Endothelial cell of hepatic sinusoid (primary cell): ENCODE measurements around the gene CCDC9B.

Source experiments
- in situ Hi-C: cut with HindIII; loops from 2 replicates; pipeline ENCODE4 v1.10.0; 2017; ENCODE audit warnings: low sequenced_read_pairs

CCDC9B gene

DNA sequence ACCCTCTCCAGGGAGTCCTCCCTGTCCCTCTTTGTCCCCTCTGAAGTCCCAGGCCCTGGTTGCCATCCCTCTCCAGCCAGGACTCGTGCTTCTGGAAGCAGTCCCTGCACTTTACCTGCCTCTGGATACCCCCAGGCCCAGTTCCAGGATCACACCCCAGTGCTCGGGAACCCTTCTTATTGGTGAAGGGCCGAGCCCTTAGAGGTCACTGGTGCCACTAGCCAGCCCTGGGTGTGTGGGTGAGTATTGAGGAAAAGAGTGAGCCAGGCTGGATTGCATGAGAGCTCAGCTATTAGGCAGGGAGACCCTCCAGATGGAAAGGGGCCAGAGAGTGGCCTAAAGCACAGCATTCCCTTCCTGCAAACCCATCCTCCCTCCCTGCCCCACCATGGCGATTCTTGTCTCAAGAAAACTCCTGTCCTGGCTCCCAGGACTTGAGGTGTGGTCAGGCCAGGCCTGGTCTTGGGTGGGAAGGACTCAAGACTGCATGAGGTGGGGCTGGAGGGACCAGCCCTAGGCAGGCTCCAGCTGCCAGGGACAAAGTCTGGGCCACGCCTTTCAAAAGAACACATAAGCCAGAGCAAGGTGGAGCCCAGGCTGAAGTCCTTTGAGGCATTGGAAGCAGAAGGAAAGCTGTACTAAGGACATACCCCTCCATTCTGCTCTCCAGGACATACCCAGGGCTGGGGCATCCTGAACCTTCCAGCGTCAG is 5.3 kb upstream of the CCDC9B start:
- in situ Hi-C loops, result no loop called here

DNA sequence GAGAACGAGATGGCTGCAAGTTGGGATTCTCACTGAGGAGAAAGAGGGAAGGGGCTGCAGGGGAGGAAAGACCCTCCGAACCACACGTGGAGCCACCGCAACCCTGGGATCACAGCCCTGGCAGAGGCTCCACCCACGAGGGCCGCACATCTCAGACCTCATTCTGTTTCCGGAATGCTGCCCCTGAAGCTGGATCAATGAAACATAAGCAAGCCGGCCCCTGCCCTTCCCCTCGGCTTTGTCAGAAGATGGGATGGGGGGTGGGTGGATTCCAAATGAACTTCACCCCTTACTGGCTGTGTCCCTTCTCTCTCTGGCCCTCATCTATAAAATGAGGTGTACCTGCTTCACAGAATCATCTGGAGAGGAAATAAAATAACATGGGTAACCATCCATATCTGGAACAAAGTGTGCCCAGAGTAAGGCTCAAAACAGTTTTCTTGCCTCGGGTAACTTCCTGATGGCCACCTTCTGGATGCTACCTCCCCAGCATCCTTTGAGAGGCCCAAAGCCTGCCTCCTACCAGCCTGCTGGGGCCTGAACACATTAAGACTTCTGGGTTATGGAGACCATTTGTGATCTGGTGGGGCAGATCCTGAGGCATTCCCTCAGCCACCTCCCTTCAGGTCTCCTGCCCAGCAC is 4.6 kb upstream of the CCDC9B start:
- in situ Hi-C loops, result no loop called here

DNA sequence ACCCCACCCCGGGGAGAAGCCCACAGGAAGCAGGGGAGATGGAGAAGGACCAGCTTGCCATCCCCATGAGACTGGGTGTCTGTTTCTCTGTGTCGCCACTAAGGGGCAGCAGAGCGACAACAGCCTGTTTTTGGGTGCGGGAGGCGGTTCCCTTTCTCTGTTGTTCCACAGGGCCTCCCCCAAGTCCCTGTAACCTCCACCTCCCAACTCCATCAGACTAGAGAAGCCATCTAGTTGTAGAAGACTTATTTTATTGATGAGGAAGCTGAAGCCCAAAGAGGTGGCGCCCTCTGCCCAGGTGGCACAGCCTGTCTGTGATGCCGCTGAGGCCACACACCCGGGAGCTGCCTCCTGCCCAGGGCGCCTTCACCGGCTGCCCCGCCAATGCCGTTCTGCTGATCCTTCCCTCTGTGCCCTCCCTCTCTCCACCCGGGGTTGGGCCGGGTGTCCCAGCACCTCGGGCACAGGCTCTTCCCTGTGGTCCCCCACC is 3.9 kb upstream of the CCDC9B start:
- in situ Hi-C loops, result no loop called here

DNA sequence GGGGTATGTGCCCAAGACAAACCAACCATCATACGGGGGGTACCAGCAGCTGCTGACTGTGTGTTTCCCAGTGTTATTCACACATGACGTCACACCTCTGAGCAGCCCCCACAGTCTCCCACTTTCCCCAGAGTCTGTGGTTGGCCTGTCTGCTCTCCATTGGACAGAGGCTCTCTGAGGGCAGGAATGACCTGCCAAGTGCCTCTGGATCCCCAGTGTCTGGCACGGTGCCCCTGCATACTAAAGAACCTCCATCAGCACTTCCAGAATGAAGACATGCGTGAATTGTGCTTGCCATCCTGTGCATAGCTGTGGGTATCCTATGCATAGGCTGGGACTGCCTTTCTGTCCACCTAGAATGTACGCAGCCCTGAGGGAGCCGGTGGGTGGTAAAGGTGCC is 3.5 kb upstream of the CCDC9B start:
- in situ Hi-C loops, result no loop called here

DNA sequence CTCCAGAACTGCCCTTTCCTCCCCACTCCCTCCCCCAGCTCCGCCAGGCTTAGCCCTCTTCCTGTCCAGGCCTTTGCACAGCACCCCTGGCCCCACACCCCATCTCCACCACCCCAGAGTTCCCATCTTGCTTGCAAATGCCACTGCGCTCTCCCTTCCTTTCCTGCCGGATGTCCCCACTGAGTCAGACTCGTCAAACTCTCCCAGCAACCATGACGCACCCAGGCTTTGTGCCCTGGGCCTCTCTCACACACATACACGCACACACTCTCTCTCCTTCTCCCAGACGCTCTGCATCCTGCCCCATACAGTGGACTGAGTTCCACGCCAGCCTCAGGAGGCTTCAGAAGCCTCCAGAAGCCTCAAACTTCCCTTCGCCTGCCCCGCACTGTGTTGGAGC is 2.8 kb upstream of the CCDC9B start:
- in situ Hi-C loops, result no loop called here

DNA sequence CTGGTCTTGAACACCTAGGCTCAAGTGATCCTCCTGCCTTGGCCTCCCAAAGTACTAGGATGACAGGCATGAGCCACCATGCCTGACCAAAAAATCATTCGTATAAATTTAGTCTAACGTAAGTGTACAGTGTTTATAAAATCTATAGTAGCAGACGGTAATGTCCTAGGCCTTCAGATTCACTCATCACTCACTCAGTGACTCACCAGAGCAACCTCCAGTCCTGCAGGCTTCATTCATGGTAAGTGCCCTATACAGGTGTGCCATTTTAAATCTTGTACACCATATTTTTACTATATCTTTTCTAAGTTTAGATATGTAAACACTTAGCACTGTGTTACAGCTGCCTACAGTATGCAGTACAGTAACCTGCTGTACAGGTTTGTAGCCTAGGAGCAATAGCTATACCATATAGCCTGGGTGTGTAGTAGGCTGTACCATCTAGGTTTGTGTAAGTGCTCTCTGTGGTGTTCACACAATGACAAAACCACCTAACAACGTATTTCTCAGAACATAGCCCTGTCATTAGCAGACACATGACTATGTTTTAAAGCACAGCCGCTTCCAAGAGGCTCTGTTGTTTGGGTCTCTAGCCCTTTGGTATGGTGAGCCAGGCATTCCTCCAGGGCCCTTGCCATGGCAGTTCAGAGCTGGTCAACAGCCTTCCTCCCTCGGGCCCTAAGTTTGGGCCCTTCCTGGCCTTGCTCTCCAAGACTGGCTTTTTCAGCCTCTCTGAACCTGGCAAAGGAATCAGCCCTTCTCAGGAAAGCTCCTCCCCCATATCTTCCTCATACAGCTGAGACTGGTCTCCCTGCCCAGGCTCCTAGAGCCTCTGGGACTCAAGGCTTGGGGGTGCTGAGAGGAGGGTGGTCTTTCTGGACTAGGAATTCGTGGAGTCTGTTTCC is 1.9 kb upstream of the CCDC9B start:
- in situ Hi-C loops, result no loop called here

DNA sequence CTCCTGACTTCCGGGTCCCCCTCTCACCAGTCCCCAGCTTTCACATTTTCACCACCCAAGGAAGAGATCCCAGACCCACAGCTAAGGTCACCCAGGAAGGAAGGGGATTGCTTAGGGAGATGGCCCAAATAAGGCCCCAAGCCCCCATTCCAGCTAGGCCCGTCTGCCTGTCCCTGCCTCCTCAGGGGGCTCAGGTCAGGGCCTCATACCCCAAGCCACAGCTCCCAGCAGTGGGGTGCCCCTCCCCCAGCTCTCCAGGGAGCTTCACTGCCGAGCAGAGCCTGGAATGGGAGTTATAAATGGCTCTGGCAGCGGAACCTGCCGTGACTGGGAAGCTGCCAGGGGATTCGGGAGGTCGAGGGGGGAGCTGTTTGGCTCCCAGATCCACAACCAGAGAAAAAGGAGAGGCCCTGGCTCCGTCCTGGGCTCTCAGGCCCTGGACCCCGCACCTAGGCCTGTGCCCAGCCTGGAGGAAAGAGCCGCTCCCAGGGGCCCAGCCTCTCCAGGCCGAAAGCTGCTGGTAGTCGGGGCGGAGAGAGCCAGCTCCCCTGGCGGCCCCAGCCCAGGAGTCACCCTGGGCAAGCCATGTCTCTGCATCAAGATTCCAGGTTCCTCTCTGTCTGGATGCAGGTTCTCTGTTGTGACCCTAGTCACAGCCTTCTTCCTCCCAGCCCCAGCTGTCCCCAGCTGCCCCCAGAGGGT is 550 bp downstream of the CCDC9B start:
- in situ Hi-C loops, result no loop called here

DNA sequence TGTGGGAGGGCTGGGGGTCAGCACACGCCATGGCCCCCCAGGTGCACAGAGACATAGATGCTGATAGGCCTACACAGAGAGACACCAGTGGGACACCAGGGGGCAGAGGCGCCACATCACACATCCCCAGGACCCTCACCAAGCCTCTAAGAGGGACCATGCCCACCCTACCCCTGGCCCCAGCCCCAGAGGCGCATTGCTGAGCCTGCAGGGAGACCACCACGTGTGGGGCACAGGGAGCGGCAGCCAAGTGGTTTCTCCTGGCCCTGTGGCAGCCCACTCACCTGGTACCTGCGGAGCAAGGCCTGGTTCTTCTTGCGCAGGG is 1.2 kb downstream of the CCDC9B start:
- in situ Hi-C loops, result no loop called here

DNA sequence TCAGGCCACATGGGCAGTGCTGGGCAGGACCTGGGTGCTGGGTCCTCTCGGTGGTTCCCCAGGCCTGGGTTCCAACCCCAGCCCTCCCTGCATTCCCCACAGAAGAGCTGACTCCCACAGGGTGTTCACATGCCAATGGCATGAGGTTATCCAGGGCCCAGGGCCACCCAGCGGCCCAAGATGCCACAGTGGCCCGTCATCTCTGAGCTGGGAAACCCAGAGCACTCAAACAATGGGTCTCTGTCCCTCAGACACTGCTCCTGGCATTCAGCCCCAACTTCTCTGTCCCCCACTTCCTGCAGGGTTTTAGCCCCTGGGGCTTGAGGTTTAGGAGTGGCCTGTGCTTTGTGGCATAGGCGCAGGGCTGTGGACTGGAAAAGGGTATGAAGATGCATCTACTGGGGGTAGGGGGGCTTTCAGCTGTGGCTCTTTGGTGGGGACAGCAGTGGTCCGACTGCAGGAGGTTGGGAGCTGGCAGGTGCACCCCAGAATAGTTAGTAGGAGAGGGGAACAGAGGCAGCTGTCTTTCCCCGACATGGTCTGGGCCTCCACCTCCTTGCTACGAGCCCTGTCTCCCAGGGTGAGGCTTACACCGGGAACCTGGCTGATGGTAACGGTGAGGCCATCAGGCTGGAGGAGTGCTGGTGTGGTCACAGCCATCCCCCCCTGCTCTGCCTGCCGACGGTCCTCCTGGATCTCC is 1.7 kb downstream of the CCDC9B start:
- in situ Hi-C loops, result no loop called here

DNA sequence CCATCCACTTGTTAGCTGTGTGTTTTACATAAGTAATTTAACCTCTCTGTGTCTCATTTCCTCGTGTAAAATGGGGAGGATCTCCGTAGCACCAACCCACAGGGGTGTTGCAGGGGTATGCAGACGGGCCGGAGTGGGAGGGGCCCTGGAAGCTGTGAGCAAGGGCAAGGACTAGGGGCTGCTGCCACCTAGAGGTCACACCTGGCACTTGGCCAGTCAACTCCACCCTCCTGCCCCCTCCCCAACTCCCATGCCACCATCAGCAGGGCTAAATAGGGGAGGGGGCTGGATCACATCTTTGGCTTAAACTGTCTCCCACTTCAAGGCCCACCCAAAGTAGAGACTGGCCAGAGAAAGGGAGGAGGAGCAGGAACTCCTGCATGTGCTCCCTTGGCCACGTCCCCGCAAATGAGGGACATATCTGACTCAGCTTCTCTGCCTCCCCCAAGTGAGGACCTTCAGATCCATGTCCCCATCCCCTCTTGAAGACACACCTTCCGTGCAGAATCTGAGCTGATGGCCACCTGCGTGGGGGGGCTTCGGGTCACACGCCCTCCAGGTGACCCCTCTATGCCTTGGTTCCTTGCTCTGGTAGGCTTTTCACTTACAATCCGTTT is 2.6 kb downstream of the CCDC9B start:
- in situ Hi-C loops, result no loop called here

DNA sequence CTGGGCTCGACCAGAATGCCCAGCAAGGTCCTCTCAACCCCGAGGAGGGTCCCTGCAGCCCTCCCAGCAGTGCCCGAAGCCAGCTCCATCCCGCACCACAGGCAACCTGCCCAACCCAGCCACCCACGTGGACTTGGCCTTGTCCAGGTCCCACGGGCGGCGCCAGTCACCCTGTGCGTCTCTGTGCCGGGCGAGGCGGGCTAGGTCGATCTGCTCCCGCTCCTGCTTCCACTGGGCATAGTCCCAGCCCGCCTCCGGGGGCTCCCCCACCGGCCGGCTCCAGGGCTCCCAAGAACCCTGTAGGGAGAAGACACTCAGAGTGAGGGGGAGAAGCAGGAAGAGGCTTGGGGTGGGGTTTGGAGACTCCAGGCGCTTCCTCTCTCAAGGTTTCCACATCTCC is 3.1 kb downstream of the CCDC9B start:
- in situ Hi-C loops, result no loop called here

DNA sequence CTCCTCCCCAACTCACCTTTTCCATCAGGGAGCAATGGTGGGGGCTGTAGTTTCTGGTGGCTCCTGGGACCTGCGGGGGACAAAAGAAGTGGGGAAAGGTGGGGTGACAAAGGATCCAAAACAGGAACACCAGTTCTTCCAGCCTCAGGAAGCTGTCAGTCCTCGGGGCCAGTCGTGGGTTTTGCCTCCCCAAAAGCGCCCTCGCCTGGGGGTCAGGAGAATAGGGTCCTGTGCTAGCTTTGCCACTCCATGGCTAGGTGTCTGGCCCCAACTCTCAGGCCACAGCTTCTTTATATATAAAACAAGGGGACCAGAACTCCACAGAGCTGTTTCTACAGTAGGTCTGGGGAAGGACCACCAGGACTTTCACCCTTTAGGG is 4.0 kb downstream of the CCDC9B start:
- in situ Hi-C loops, result no loop called here

DNA sequence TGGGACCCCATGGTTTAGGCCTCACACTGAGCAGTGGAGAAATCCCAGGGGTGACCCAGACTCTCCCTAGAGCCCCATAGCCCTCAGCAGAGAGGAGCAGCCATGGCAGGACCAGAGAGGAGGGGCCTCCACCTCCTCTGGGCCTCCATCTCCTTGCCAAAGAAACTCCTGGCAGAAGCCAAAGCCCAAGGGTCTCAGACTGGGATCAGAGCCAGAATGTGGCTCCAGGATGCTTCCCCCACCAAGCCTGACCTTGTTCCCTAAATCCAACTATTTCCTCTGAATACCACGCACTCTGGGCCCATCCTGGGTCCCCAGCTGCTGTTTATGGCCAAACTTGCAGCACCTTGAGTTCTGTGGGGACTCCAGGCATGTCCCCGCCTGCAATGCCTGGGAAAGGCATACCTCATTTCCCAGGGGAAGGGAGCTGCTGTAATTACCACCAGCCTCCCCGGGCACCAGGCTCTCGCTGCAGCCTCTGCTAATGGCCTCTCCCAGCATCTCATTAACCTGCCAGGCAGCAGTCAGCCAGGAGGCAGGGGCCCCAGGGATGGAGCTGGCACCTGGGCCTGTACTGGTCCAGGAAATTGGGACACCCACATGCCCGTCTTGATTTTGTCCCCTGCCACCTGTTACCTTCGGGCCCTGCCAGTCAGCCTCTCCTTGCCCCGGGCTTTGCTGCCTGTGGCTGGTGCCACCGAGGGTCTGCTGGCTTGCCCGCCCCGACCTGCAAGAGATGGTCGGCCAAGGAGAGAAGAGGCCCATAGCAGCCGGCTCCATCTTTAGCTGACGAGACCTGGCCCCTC is 4.6 kb downstream of the CCDC9B start:
- in situ Hi-C loops, result no loop called here

DNA sequence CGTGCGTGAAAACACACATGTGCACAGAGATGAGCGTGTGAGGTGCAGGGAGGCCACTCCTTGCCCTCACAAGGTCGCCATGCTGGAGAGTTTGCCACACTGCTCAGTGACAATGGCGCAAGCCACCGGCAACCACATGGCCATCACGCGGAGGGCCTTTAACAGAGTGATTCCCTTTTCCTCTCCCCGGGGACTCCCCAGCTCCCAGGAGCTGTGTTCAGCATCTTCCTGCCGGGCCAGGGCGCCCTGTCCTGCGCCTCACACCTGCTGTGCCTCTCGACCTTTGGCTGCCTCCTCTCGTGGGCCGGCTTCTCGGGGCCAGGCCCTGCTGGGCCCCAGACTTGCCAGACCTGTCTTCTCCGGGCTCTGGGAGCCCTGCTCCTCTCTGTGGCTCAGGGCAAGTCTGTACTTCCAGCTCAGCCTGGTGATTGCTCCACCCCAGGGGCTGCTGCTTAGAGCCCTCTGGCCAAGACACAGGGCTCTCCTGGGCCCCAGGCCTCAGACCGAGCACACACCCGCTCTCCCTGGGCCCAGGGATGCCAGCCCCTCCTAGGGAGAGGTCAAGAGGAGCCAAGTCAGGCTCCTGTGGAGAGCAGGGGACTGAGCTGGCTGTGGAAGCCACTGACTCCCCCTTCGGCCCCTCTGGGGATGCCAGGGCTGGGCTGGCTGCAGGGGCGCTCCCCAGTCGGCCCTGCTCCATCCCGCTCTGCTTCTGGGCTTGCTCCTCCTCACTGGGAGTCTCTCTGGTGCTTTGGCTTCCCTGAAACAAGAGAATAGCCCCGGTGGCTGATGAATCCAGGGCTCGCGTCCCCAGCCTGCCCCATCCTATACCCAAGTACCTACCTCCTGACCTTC is 5.6 kb downstream of the CCDC9B start:
- in situ Hi-C loops, result no loop called here

DNA sequence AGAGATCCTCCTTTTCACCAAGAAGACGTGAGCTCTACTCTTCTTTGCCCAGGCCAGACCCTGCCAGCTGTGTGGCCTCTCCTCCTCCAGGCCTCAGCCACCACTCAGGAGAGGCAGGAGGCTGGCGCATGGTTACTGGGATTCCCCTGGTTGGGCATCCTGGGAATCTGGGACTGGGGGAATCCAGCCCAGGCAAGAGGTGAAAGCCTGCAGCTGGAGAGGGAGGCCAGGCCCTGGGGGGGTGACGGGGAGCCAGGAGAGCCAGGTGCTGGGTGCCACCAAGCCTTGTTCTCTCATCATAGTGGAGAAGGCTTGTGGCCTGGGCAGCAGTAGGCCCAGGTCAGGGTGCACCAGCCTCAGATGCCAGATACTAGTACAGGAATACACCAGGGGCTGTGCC is 6.2 kb downstream of the CCDC9B start:
- in situ Hi-C loops, result no loop called here

DNA sequence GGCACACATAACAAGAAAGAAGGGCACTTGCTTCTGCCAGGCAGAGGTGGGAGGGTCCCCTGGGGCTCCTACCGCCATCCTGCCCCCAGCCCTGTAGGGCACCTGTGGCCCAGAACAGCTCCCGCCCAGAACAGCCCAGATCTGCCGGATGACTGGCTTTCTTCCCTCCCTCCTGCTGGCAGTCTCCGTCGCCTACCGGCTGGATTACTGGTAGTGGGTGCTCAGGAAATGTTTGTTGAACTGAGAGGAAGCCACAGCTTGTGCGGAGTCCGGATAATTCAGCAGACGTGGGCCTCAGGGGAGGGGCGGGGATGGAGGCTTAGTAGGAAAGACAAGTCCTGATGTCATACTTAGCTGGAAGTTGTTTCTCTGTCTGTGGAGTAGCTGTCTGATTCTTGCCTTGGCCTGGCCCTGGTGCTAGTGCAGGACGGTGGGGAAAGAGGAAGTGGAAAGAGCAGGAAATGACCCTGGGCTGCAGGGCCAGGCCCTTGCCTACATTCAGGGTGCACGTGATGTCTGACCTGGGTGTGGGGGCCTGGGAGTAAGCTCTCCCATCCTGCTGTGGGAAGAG is 6.7 kb downstream of the CCDC9B start:
- in situ Hi-C loops, result no loop called here

DNA sequence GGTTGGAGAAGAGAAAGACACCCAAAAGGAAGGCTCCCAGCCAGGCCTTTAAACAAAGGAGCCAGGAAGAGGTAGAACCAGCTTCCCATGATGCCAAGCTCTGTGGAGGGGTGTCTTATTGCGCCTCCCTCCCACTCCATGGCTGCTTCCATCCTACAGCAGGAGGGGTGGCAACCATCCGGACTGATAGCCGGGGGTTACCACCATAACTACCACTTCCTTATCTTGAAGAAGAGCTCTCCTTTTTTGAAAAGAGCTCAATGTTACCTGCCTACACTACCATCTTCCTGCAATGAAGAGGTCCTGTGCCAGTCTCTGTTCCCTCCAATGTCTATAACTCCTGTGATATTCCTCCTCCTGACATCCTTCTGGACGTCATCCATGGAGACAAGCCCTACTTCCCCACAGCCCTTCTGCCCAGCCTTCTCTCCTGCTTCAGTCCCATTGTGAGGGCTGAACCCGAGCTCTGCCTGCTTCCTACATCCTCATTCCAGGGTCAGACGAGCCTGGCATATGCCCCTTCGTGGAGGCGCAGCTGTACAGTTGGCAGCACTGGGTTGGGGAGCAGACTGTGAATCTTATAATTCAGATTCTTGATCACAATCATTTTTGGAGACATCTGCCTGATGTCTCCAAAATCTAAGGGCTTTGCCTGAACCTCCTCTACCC is 8.5 kb downstream of the CCDC9B start:
- in situ Hi-C loops, result no loop called here

DNA sequence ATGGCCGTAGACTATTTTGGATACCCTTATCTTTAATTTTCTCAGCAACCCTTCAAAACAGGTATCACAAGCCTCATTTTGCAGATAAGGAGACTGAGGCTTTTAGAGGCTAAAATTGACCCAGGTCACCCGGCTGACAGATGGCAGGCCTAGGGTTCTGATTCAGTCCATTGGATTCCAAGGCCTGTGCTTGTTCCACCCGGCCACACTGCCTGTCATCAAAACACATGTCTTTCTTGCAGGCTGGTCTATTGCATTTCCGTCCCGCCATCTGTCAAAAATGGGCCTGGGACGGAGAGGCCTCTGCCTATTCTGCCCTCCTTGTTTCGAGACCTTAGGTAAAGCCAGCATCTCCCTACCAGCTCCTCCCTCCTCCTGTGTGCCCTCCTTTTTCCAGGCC is 9.1 kb downstream of the CCDC9B start:
- in situ Hi-C loops, result no loop called here
